Head of caudate nucleus (tissue), 42 donors: ENCODE results near the gene STH.
A peak's percentile ranks its signal among the peaks of the same experiment; 100 is the strongest.
"Not testable (repeated sequence)": the region's sequence is repeated elsewhere in the genome, so short reads cannot be mapped to it uniquely, and the experiment has no call there.

ENCODE experiments used
- DNase-seq, 42 donors: peaks; one replicate each; pipeline versions ENCODE4 v3.0.0 to v3.0.0-alpha.2; 2020 to 2021; ENCODE audit warnings: mixed read lengths in 7 of 42
- intact Hi-C: fragments of 100-400 bp; cut with DNase I; formaldehyde crosslinking; loops from one replicate; pipeline ENCODE4 v1.15.0; 2022

STH gene, protein sequence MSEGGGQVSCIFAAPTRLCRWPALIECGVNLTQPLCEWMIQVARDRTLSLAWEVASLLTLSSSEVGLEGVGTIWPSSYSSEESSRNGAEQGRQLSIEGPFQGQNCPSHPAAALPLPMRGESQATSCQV

GRCh38 chr17:45998987-45999899 lies at the start of gene STH:
Gene STH (plus strand): TSS chr17:45999250. CDS start chr17:45999280, 30 bp downstream.
- no peak for DNase-seq
- intact Hi-C loops, result no loop called here

DNA sequence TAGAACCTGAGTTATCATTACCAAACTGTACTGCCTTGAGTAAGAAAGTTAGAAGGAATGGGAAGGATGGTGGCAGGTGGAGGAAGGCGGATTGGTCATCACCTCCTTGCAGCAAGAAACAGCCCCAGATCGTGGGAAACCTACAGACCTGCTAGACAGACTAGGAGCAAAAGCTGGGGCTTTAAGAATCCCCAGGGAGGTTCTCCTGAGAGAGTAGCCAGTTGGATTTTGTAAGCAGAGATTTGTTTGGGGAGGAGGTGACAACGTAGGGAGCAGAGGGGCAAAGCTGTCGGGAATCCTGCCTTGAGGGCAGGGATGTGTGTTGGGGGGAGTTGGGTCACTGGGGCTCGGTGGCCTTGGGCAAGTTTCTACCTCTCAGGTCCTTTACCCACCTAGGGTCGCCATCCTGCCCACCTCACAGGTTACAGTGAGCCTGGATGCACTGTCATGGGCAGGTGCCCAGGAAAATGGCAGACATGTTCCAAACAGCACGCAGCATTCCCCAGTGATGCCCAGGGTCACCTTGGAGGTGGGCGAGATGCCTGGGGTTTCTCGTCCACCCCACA lies 49.2 kb upstream of the STH start:
- intact Hi-C loops, result loop anchor here (2.0 kb wide), 1 partner anchor 55 kb away; the partner anchor contains the start of gene MAPT
- DNase-seq, result peak in 1 of 42 donors; percentile 26

DNA sequence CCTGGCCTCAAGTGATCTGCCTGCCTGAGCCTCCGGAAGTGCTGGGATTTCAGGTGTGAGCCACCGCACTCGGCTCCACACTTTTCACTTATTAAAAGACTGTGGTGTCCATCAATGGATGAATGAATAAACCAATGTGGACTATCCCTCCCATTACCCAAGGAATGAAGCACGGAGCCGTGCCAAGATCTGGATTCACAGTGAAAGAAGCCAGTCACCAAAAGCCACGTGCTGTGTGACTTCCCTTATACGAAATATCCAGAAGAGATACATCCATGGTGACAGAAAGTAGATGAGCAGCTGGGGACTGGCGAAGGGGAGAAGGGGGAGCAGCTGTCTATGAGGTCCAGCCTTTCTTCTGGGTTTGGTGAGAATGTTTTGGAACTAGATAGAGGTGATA lies 48.2 kb upstream of the STH start:
- intact Hi-C loops, result no loop called here
- DNase-seq, result peak in 25 of 42 donors; percentile 28 to 90 (median 65)

DNA sequence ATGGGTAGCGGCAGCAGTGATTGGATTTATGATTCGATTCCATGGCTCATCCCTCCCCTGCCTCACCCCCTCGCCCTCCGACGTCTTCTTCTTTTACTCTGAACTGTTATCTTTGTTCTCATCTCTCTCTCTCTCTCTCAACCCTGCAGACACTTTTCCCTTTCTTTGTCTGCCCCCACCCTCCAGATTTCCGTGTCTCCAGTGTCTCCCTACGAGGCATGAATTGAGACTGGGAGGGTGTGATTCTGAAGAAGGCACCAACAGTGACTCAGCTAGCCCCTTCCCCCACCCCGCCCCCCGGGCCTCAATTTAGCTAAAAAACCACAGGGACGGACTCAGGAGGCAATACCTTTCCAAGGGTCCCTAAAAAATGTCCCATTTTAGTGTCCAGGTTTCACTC lies 47.6 kb upstream of the STH start:
- peak in 2 of 42 donors; percentile 16 to 41 for DNase-seq
- intact Hi-C loops, result no loop called here

DNA sequence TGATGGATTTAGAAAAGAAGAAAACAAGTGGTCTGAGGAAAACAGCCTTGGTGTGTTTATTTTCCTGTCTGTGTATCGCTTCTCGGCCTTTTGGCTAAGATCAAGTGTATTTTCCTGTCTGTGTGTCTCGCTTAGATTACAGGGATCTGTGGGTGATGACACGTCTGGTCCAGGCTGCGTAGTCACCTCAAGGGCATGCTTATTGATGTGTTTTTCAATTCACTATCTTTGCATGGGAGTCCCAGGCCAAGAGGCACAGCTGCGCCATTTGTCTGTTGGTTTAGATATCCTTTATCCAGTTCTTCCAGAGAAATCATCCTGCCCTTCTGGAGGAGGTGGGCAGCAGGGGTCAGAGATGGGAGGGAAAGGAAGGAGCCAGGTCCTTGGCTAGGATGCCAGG lies 47.1 kb upstream of the STH start:
- intact Hi-C loops, result no loop called here
- peak in 1 of 42 donors; percentile 18 for DNase-seq

- intact Hi-C loops, result no loop called here
- DNase-seq, result peak in 1 of 42 donors; percentile 9
These were observed 46.2 kb upstream of the STH start for GRCh38 chr17:45952814-45953320.

GRCh38 chr17:45953561-45953960 lies 45.5 kb upstream of the STH start:
- intact Hi-C loops, result no loop called here
- peak in 2 of 42 donors; percentile 18 to 73 for DNase-seq

DNA sequence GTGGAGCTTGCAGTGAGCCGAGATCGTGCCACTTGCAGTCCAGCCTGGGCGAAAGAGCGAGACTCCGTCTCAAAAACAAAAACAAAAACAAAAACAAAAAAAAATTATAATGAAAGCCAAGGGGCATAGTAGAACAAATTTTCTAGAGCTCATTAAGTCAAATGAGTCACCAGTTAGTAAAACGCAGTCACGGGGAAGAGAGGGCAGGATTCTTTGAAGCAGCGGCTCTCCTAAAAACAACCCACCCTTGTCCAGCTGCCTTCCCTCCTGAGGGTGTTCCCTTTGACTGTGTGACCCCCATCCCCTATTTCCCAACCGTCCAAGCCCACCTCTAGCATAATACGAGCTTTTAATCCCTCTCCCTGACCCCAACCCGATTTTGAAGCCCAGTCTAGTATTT lies 44.1 kb upstream of the STH start:
- peak in 1 of 42 donors; percentile 66 for DNase-seq
- intact Hi-C loops, result no loop called here

- intact Hi-C loops, result no loop called here
- DNase-seq, result peak in 1 of 42 donors; percentile 15
These were observed 43.7 kb upstream of the STH start for GRCh38 chr17:45955326-45955725.

GRCh38 chr17:45956090-45956489 lies 43.0 kb upstream of the STH start:
- intact Hi-C loops, result no loop called here
- DNase-seq, result peak in 1 of 42 donors; percentile 14

DNA sequence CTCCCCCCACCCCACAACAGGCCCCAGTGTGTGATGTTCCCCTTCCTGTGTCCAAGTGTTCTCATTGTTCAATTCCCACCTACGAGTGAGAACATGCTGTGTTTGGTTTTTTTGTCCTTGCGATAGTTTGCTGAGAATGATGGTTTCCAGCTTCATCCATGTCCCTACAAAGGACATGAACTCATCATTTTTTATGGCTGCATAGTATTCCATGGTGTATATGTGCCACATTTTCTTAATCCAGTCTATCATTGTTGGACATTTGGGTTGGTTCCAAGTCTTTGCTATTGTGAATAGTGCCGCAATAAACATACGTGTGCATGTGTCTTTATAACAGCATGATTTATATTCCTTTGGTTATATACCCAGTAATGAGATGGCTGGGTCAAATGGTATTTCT lies 42.3 kb upstream of the STH start:
- DNase-seq, intact Hi-C loops: not testable (repeated sequence)

DNA sequence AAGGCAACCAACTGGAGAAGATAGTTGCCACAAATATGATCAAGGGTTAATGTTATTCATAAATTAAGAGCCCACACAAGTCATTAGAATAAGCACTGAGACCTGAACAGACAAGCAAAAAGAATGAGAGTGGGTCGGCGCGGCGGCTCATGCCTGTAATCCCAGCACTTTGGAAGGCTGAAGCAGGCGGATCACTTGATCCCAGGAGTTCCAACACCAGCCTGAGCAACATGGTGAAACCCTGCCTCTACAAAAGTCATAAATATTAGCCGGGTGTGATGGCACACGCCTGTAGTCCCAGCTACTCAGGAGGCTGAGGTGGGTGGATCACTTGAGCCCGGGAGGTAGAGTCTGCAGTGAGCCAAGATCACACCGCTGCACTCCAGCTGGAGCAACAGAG lies 40.7 kb upstream of the STH start:
- intact Hi-C loops, result no loop called here
- peak in 6 of 42 donors; percentile 31 to 51 (median 40) for DNase-seq

DNA sequence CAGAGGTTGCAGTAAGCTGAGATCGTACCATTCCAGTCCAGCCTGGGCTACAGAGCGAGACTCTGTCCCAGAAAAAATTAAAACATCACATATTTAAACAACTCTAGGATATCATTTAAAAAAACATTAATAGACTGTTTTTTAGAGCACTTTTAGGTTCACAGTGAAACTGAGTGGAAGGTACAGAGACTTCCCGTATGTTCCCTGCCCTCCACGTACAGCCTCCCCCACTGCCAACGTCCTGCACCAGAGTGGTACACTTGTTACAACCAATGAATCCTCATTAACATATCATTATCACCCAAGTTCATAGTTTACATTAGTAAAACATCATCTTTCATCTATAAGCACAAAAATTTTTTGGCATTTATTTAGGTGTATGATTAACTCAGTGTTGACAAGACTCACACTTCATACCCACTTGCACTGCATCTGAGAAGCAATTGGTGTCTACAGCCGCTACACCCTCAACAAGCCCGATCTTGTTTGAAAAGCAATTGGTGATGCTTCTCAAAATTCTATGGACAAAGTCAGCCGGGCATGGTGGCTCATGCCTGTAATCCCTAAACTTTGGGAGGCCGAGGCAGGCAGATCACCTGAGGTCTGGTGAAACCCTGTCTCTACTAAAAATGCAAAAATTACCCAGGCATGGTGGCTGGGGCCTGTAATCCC lies 39.9 kb upstream of the STH start:
- DNase-seq, result no peak
- intact Hi-C loops, result no loop called here

DNA sequence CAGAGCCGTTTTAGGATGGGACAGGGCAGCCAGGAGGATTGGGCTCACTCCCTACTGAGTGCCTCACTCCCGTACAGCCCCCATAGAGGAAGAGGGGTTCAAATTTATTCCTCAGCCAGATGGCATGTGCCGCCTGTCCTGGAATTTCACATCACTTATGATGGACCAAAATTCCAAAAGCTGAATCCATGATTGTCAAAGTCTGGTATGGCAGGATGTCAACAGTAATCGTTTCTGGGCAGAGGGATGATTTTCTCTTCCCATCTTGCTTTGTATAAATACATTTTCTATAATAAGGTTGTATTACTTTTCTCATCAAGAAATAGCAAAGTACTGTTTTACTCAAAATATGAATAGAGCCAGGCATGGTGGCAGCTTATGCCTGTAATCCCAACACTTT lies 38.7 kb upstream of the STH start:
- DNase-seq, result no peak

DNA sequence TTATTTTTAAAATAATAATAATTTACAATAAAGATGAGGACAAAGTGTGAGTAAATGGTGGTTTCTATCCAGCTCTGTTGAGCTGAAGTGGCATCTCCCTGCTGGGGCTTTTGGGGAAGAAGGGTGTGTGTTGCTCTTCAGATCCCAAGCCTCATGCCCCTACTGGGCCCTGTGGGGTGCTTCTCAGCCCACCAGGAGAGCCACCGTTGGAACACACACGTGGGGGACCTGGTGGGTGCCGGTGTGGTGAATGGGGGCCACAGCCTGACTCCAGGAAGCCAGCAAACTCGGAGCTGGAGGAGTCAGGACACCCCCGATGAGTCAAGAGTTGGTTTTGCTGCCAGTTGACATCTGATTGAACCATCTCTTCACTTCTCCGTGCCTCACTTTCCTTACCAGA lies 37.8 kb upstream of the STH start:
- DNase-seq, result no peak
- intact Hi-C loops, result no loop called here

More for the DNA sequence above, 38.7 kb upstream of the STH start:
- intact Hi-C loops, result no loop called here

GRCh38 chr17:45962221-45962972 lies 36.7 kb upstream of the STH start:
- no peak for DNase-seq
- intact Hi-C loops, result no loop called here

GRCh38 chr17:45963283-45963682 lies 35.8 kb upstream of the STH start:
- intact Hi-C loops, result no loop called here
- peak in 1 of 42 donors; percentile 3 for DNase-seq

- intact Hi-C loops, result no loop called here
- no peak for DNase-seq
These were observed 35.2 kb upstream of the STH start for GRCh38 chr17:45963889-45964288.

DNA sequence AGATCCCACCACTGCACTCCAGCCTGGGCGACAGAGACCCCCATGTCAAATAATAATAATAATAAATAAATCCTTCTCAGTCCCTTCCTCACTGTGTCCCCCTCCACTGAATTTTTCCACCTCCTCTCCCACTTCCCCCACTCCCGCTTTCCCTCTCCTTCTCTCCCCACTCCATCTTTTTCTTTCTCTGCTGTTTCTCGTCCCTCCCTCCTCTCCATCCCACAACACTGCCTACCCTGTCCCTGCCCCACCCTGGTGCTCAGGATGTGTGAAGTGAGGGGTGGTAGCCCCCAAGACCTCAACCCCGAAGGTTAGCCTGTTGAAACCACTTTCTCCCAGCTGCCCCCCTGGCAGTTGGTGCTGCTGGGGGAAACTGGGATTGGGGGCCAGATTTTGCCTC lies 34.4 kb upstream of the STH start:
- intact Hi-C loops, result no loop called here
- DNase-seq, result no peak
